KG1 (cell line): ENCODE data around the gene MYPOP.

ENCODE experiments used
- DNase-seq: peaks from one replicate; lab custom pipeline; 2025; lab: John Stamatoyannopoulos, UW

MYPOP gene

DNA sequence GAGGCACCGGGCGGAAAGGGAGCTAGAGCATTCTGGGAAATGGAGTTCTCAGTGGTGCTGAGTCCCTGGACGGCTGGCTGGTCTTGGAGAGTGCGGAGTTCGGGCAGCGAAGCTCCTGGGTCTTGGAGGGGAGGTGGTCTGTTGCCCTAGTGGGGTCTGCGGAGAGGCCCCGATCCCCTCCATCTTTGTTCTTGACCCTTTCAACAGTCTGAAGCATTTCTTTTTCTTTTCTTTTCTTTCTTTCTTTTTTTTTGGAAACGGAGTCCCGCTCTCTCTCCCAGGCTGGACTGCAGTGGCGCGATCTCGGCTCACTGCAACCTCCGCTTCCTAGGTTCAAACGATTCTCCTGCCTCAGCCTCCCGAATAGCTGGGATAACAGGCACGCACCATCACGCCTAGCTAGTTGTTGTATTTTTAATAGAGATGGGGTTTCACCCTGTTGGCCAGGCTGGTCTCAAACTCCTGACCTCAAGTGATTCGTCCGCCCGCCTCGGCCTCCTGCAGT, 39.0 kb downstream of the MYPOP start:
- no peak for DNase-seq

DNA sequence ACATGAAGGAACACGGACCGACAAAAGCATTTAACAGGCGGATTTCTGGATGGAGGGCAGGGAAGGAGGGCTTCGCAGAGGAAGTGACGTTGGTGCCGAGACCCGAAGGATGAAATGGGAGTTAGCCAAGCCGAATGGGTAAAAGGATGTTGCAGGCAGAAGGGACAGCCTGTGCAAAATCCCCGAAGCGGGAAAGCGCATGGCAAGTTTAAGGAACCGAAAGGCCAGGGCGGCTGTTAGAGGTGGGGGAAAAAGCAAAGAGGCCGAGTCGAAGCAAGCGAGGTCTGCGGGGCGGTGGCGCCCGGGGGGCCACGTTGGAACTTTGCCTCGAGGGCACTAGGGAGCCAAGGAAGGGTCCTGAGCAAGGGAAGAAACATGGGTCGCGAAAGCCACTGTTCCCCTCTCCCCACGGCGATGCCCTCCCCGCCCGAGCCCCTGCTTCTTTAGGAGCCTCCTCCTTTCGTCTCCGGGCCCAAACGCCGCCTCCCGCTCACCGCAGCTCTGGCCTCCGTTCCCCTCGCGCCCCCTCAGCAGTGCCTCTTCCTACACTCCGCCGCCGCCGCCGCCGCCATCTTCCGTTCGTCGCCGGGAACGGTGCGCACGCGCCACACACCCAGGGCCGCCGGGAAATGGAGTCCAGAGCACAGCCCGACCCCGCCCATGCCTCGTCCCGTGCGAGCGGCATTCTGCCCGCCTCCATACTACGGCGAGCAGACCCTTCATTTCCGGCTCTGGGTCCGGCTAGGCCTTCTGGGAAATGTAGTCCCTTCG, 39.7 kb downstream of the MYPOP start, which contains the start of gene SYMPK:
Gene SYMPK, minus strand, starts transcription at position 584 of the 771 bp plus-strand sequence. CDS start 8,652 bp downstream, outside the sequence.
- DNase-seq = peak; percentile 92

DNA sequence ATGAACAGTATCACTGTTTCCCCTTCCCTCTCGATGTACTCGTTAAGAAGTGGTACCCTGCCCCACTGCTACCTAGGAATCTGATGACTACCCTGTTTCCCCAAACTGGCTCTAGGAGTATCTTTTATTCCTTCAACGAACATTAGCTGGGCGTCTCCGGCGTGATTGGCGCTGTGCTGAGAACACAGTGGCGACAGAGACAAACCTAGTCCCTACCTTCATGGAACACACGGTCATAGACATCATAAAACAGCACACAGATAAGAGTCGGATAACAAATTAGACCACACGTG, 40.2 kb downstream of the MYPOP start:
- DNase-seq = no peak

- no peak for DNase-seq
Observed at GRCh38 chr19:45860359-45861259, 41.8 kb downstream of the MYPOP start.

GRCh38 chr19:45854167-45854778, 48.1 kb downstream of the MYPOP start:
- no peak for DNase-seq

- DNase-seq = no peak
Observed at GRCh38 chr19:45852983-45853382, 49.4 kb downstream of the MYPOP start.

- no peak for DNase-seq
Observed at GRCh38 chr19:45852145-45852750, 50.2 kb downstream of the MYPOP start.

GRCh38 chr19:45848922-45849321, 53.5 kb downstream of the MYPOP start:
- no peak for DNase-seq

DNA sequence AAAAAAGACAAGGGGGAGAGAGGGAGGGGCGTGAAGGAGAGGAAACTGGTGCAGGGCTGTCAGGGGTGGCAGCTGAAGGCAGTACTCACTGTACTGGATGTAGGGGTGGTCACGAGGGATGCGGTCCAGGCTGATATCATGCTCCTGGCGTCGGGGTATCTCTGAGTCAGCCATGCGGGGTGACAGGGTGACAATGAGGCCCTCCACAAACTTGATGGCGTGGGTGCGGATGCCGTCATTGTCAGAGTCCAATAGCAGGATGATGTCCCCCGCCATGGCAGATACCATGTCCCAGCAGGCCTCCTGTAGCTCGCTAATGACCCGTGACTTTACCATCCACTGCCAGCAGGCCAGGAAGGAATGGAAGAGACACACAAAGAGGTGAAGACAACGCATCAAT, 54.8 kb downstream of the MYPOP start:
- DNase-seq = no peak

DNA sequence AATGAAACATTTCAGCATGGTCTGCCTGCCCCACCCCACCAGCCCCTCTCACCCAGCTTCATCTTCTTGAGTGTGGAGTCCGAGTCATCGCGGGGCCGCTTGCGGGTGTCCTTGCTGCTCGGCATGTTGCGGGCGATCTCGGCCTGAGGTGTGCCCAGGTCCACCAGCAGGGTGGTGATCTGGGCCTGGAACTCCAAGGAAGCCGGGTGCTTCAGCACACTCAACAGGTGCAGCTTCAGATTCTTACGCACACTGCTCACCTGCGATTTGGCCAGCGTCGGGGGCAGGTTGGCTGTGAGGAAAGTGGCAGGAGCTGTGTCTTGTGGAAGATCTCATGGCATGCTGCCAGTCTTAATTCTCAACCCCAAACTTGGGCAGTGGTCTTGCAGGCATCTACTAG, 60.2 kb downstream of the MYPOP start:
- no peak for DNase-seq
